Inflammatory macrophage treated with lipopolysaccharide for 4 hours (primary cell): ENCODE measurements around the gene CARD19.

Experiments
- DNase-seq: peaks from one replicate; pipeline ENCODE4 v3.0.0-alpha.2; 2020

The CARD19 gene

GRCh38 chr9:93064392-93065134, 31.5 kb upstream of the CARD19 start:
- peak; percentile 64 for DNase-seq

GRCh38 chr9:93065135-93065720, 30.8 kb upstream of the CARD19 start:
- peak; percentile 22 for DNase-seq

- peak; percentile 60 for DNase-seq
These were observed 28.9 kb upstream of the CARD19 start for GRCh38 chr9:93066978-93067603.

- DNase-seq: no peak
These were observed 27.1 kb upstream of the CARD19 start for GRCh38 chr9:93068956-93069355.

- no peak for DNase-seq
These were observed 24.6 kb upstream of the CARD19 start for GRCh38 chr9:93071464-93071863.

- DNase-seq: no peak
These were observed 23.6 kb upstream of the CARD19 start for GRCh38 chr9:93072383-93072795.

GRCh38 chr9:93076101-93076791, 19.8 kb upstream of the CARD19 start:
- no peak for DNase-seq

GRCh38 chr9:93076792-93077128, 19.3 kb upstream of the CARD19 start:
- DNase-seq: no peak

- DNase-seq: no peak
These were observed 18.6 kb upstream of the CARD19 start for GRCh38 chr9:93077367-93077766.

GRCh38 chr9:93077811-93078210, 18.2 kb upstream of the CARD19 start:
- no peak for DNase-seq

- no peak for DNase-seq
These were observed 16.6 kb upstream of the CARD19 start for GRCh38 chr9:93079371-93079770.

GRCh38 chr9:93080406-93080805, 15.6 kb upstream of the CARD19 start:
- DNase-seq: no peak

- DNase-seq: no peak
These were observed 14.9 kb upstream of the CARD19 start for GRCh38 chr9:93081081-93081529.

- DNase-seq: peak; percentile 64
These were observed 14.1 kb upstream of the CARD19 start for GRCh38 chr9:93081931-93082330.

- no peak for DNase-seq
These were observed 13.1 kb upstream of the CARD19 start for GRCh38 chr9:93082841-93083411.

- peak; percentile 92 for DNase-seq
These were observed 12.2 kb upstream of the CARD19 start for GRCh38 chr9:93083592-93084470.

- no peak for DNase-seq
These were observed 11.5 kb upstream of the CARD19 start for GRCh38 chr9:93084471-93084881.

- no peak for DNase-seq
These were observed 10.3 kb upstream of the CARD19 start for GRCh38 chr9:93085676-93086075.

- DNase-seq: no peak
These were observed 9.4 kb upstream of the CARD19 start for GRCh38 chr9:93086447-93087224.

GRCh38 chr9:93087971-93088655, 7.9 kb upstream of the CARD19 start:
- no peak for DNase-seq

GRCh38 chr9:93088656-93089015, 7.4 kb upstream of the CARD19 start:
- DNase-seq: no peak
